HCT116 (cell line): ENCODE data around the gene CLDN5. TPM values are rescaled to one million over a fixed set of nuclear protein-coding genes. Genes with fewer than 3 reads are reported as not detected.

Experiments
- ATAC-seq: fragments of 200-7000 bp; cut with Tn5 transposase; 2 replicates; pipeline ENCODE4 v1.9.1; 2020; ENCODE audit warnings: mild to moderate bottlenecking, moderate library complexity
- BruUV-seq: library from RNA; stranded (reverse); fragments of 400-500 nt; replicated peaks from 2 replicates; lab custom pipeline; 2021; lab: Mats Ljungman, UMichigan
- CTCF ChIA-PET: fragments of 300-600 bp; sonication (Branson Sonifier 250); formaldehyde crosslinking; loops from one replicate; lab custom pipeline; 2021; ENCODE audit warnings: antibody characterized with exemption; lab: Charles Lee
- POLR2A ChIA-PET: fragments of 300-600, 350-600 bp; sonication (Branson Sonifier 250); formaldehyde crosslinking; loops from one replicate; lab custom pipeline; 2021; ENCODE audit warnings: antibody characterized with exemption; lab: Charles Lee
- RAD21 ChIA-PET, 2 experiments: fragments of 300-600 bp; sonication (Branson Sonifier 250); formaldehyde crosslinking; loops; one replicate each; lab custom pipeline; 2023; ENCODE audit warnings: low total read pairs in 2 of 2; ENCODE audit not compliant: uncharacterized antibody in 2 of 2, unreplicated experiment in 2 of 2, low non-redundant PET in 1 of 2; lab: Charles Lee
- DNase-seq: peaks from one replicate; pipeline ENCODE4 v3.0.0-alpha.2; 2010; ENCODE audit warnings: low read depth, low spot score
- H2AFZ ChIP-seq: fragments of 200-600 bp; shearing (Covaris generic), sonication (generic); 2 replicates; pipeline ENCODE4 v1.6.1; 2017; ENCODE audit warnings: low read depth, mixed run types, mixed read lengths, antibody characterized with exemption, low read length; ENCODE audit not compliant: poor library complexity, severe bottlenecking
- H3K27ac ChIP-seq: 2 replicates; pipeline ENCODE4 v1.5.1; 2012; ENCODE audit warnings: low read depth, low read length
- H3K27me3 ChIP-seq: fragments of 200-600 bp; sonication (generic); 2 replicates; pipeline ENCODE4 v1.6.1; 2016; ENCODE audit warnings: mixed run types, low read length, mixed read lengths; ENCODE audit not compliant: insufficient read depth
- H3K36me3 ChIP-seq, 2 experiments: fragments of 200-500 bp in 1 of 2; fragments of 200-600 bp in 1 of 2; sonication (Bioruptor generic) in 1 of 2; sonication (generic) in 1 of 2; 2 replicates each; pipeline versions ENCODE4 v1.5.1 to v1.6.1; 2014 to 2016; ENCODE audit warnings: low read length in 2 of 2, inconsistent platforms in 1 of 2, mixed read lengths in 1 of 2, mixed run types in 1 of 2; ENCODE audit not compliant: insufficient read depth in 2 of 2, control insufficient read depth in 1 of 2
- H3K4me1 ChIP-seq, 2 experiments: fragments of 200-600 bp in 1 of 2; sonication (generic) in 1 of 2; 2 replicates each; pipeline versions ENCODE4 v1.5.1 to v1.6.1; 2012 to 2017; ENCODE audit warnings: low read length in 2 of 2, inconsistent platforms in 1 of 2, mild to moderate bottlenecking in 1 of 2, mixed read lengths in 1 of 2, mixed run types in 1 of 2, moderate library complexity in 1 of 2; ENCODE audit not compliant: insufficient read depth in 2 of 2, control insufficient read depth in 1 of 2
- H3K4me2 ChIP-seq: fragments of 200-600 bp; sonication (generic); 2 replicates; pipeline ENCODE4 v1.6.1; 2017; ENCODE audit warnings: mixed run types, low read length, mixed read lengths
- H3K4me3 ChIP-seq, 2 experiments: fragments of 200-600 bp in 1 of 2; sonication (generic) in 1 of 2; replicated peaks in 1 of 2; 2 replicates each; pipeline ENCODE4 v1.5.1; 2011 to 2016; ENCODE audit warnings: low read length in 2 of 2, control low read depth in 1 of 2, low read depth in 1 of 2, mild to moderate bottlenecking in 1 of 2, mixed read lengths in 1 of 2, mixed run types in 1 of 2
- H3K79me2 ChIP-seq: fragments of 200-600 bp; sonication (generic); 2 replicates; pipeline ENCODE4 v1.6.1; 2017; ENCODE audit warnings: mild to moderate bottlenecking, mixed run types, low read length, moderate library complexity, mixed read lengths; ENCODE audit not compliant: insufficient read depth
- H3K9ac ChIP-seq: fragments of 200-600 bp; sonication (generic); 2 replicates; pipeline ENCODE4 v1.6.1; 2016; ENCODE audit warnings: low read length, mixed read lengths
- H3K9me2 ChIP-seq: fragments of 200-600 bp; sonication (generic), shearing (Covaris generic); 2 replicates; pipeline ENCODE4 v1.6.1; 2017; ENCODE audit warnings: mixed run types, mild to moderate bottlenecking, moderate library complexity; ENCODE audit not compliant: insufficient read depth
- H3K9me3 ChIP-seq, 2 experiments: fragments of 200-500 bp in 1 of 2; fragments of 200-600 bp in 1 of 2; sonication (Bioruptor generic) in 1 of 2; sonication (generic) in 1 of 2; 2 replicates each; pipeline ENCODE4 v1.6.1; 2014 to 2017; ENCODE audit warnings: low read length in 2 of 2, mixed read lengths in 2 of 2, inconsistent platforms in 1 of 2, low read depth in 1 of 2, mild to moderate bottlenecking in 1 of 2, mixed run types in 1 of 2, moderate library complexity in 1 of 2; ENCODE audit not compliant: control insufficient read depth in 1 of 2, insufficient read depth in 1 of 2
- H4K20me1 ChIP-seq: fragments of 200-600 bp; sonication (generic), shearing (Covaris generic); 2 replicates; pipeline ENCODE4 v1.6.1; 2017; ENCODE audit warnings: mixed run types, mild to moderate bottlenecking, moderate library complexity; ENCODE audit not compliant: insufficient read depth
- CBX3 ChIP-seq: IDR thresholded peaks from 2 replicates; pipeline ENCODE4 v1.6.1; 2012; ENCODE audit warnings: low read depth
- CEBPB ChIP-seq: IDR thresholded peaks from 2 replicates; pipeline ENCODE4 v1.6.1; 2012; ENCODE audit warnings: low read depth
- EGR1 ChIP-seq: IDR thresholded peaks from 2 replicates; pipeline ENCODE4 v1.6.1; 2012; ENCODE audit warnings: low read depth
- EZH2 ChIP-seq: fragments of 200-600 bp; sonication (generic); IDR thresholded peaks from 2 replicates; pipeline ENCODE4 v1.6.1; 2017; ENCODE audit warnings: antibody characterized with exemption, mixed run types
- FOSL1 ChIP-seq: IDR thresholded peaks from 2 replicates; pipeline ENCODE4 v1.6.1; 2012; ENCODE audit warnings: low read depth
- JUND ChIP-seq: IDR thresholded peaks from 2 replicates; pipeline ENCODE4 v1.6.1; 2012
- POLR2A ChIP-seq: IDR thresholded peaks from 2 replicates; pipeline ENCODE4 v1.7.0; 2011; ENCODE audit warnings: borderline replicate concordance; ENCODE audit not compliant: insufficient read depth, insufficient read length; ENCODE audit errors: extremely low read depth
- POLR2AphosphoS5 ChIP-seq: IDR thresholded peaks from 2 replicates; pipeline ENCODE4 v1.6.1; 2011; ENCODE audit warnings: mild to moderate bottlenecking, low read depth, low read length, moderate library complexity
- SIN3A ChIP-seq: IDR thresholded peaks from 2 replicates; pipeline ENCODE4 v1.6.1; 2012; ENCODE audit warnings: low read depth
- SP1 ChIP-seq: IDR thresholded peaks from 2 replicates; pipeline ENCODE4 v1.6.1; 2012; ENCODE audit warnings: low read depth
- SRF ChIP-seq: IDR thresholded peaks from 2 replicates; pipeline ENCODE4 v1.6.1; 2012; ENCODE audit warnings: low read depth
- TCF7L2 ChIP-seq: IDR thresholded peaks from 2 replicates; pipeline ENCODE4 v1.7.0; 2011; ENCODE audit warnings: borderline replicate concordance, inconsistent platforms; ENCODE audit not compliant: insufficient read depth, insufficient read length; ENCODE audit errors: extremely low read depth
- YY1 ChIP-seq: IDR thresholded peaks from 2 replicates; pipeline ENCODE4 v1.6.1; 2011; ENCODE audit warnings: low read length, low read depth, moderate library complexity, mild to moderate bottlenecking; ENCODE audit not compliant: insufficient replicate concordance; ENCODE audit errors: extremely low read depth
- ZFX ChIP-seq: fragments of 450-650 bp; IDR thresholded peaks from 2 replicates; pipeline ENCODE4 v1.6.1; 2017
- ZNF274 ChIP-seq: fragments of 200-500 bp; sonication (Bioruptor generic); IDR thresholded peaks from 2 replicates; pipeline ENCODE4 v1.6.1; 2014; ENCODE audit warnings: mild to moderate bottlenecking, low read depth, low read length, inconsistent platforms
- intact Hi-C: fragments of 100-400 bp; cut with micrococcal nuclease; formaldehyde crosslinking; loops from 2 replicates; pipeline ENCODE4 v1.10.0; 2022
- total RNA-seq: library from RNA; stranded (reverse); gene quantifications from one replicate; pipeline ENCODE4 v1.2.1, GENCODE V29; 2021; ENCODE audit not compliant: unreplicated experiment
- TF ChIP-seq, protein P1 (sequence below): IDR thresholded peaks from 2 replicates; pipeline ENCODE4 v1.6.1; 2012
- TF ChIP-seq, protein P2 (sequence below): IDR thresholded peaks from 2 replicates; pipeline ENCODE4 v1.6.1; 2011; ENCODE audit warnings: mild to moderate bottlenecking, low read length, moderate library complexity; ENCODE audit not compliant: insufficient replicate concordance; ENCODE audit errors: extremely low read depth
- TF ChIP-seq, protein P3 (sequence below): IDR thresholded peaks from 2 replicates; pipeline ENCODE4 v1.6.1; 2012; ENCODE audit warnings: low read depth

Gene CLDN5
- total RNA-seq, 1 experiment from 2014 or later: 0.32 TPM

DNA sequence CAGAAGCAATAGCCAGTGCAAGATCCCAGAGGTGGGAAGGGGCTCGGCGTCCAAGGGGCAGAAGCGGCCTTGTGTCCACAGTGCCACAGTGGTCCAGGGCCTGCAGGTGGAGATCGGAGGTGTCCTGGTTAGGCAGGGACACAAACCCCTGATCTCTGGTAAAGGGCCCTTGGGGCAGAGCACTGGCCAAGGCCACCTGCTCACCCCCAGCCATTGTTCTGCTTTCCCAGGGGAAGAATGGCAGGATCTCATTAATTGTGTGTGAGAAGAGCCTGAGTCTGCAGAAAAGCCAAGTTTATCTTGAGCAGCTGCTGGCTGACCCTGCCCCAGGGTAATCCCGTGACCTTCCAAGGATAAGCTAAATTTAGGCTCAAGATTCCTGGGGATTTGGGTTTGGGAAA, 3.1 kb upstream of the CLDN5 start (continued):
- TF ChIP-seq POLR2AphosphoS5: no peak
- TF ChIP-seq EZH2: no peak
- no peak for TF ChIP-seq EGR1
- TF ChIP-seq FOSL1: no peak
- no peak for TF ChIP-seq ZNF274
- no peak for TF ChIP-seq CBX3
- TF ChIP-seq CEBPB: no peak
- TF ChIP-seq YY1: no peak
- TF ChIP-seq, protein P1, sequence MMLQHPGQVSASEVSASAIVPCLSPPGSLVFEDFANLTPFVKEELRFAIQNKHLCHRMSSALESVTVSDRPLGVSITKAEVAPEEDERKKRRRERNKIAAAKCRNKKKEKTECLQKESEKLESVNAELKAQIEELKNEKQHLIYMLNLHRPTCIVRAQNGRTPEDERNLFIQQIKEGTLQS: no peak
- no peak for TF ChIP-seq POLR2A

DNA sequence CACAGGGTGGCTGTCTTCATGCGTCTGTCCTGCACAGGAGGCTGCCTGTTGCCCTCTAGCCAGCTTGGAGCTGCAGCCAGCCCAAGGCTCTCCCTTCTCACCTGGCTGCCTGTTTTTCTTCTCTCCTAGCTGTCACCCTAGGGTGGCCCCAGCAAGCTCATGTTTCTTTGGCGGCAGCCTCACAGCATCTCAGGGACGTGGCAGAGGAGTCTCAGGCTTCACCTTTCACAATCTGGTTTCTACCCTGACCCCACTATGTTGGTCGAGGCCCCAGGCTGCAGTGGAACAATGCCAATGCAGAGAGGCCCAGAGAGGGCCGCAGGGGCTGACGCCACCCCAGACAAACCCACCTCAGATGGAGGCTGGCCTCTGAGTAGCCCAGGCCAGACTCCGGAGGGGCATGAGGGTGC, 2.5 kb upstream of the CLDN5 start:
- Histone ChIP-seq H3K79me2 (no peaks in the 10 kb centered on the region), H3K27ac (no peak overlapping the region), H3K4me1 (peaks cover 0 to 5% of the 10 kb centered on the region in 2 experiments; a peak in 1 of 4 replicates), H3K36me3 (no peaks in the 10 kb centered on the region), H3K4me2 (no peak overlapping the region), H3K9me2 (no peaks in the 10 kb centered on the region), H4K20me1 (no peaks in the 10 kb centered on the region), H3K4me3 (no peak overlapping the region), H3K27me3 (no peaks in the 10 kb centered on the region), H3K9me3 (no peaks in the 10 kb centered on the region), H2AFZ (no peak overlapping the region), H3K9ac (no peak overlapping the region)
- DNase-seq (no peak), ATAC-seq (no peak)
- CTCF ChIA-PET: no interaction called here
- intact Hi-C loops: no loop called here
- TF ChIP-seq SIN3A: no peak
- no peak for TF ChIP-seq SRF
- TF ChIP-seq TCF7L2: no peak
- TF ChIP-seq, protein P2, sequence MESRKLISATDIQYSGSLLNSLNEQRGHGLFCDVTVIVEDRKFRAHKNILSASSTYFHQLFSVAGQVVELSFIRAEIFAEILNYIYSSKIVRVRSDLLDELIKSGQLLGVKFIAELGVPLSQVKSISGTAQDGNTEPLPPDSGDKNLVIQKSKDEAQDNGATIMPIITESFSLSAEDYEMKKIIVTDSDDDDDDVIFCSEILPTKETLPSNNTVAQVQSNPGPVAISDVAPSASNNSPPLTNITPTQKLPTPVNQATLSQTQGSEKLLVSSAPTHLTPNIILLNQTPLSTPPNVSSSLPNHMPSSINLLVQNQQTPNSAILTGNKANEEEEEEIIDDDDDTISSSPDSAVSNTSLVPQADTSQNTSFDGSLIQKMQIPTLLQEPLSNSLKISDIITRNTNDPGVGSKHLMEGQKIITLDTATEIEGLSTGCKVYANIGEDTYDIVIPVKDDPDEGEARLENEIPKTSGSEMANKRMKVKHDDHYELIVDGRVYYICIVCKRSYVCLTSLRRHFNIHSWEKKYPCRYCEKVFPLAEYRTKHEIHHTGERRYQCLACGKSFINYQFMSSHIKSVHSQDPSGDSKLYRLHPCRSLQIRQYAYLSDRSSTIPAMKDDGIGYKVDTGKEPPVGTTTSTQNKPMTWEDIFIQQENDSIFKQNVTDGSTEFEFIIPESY: no peak
- TF ChIP-seq EGR1: no peak
- no peak for TF ChIP-seq ZNF274
- TF ChIP-seq SP1: no peak
- TF ChIP-seq, protein P3, sequence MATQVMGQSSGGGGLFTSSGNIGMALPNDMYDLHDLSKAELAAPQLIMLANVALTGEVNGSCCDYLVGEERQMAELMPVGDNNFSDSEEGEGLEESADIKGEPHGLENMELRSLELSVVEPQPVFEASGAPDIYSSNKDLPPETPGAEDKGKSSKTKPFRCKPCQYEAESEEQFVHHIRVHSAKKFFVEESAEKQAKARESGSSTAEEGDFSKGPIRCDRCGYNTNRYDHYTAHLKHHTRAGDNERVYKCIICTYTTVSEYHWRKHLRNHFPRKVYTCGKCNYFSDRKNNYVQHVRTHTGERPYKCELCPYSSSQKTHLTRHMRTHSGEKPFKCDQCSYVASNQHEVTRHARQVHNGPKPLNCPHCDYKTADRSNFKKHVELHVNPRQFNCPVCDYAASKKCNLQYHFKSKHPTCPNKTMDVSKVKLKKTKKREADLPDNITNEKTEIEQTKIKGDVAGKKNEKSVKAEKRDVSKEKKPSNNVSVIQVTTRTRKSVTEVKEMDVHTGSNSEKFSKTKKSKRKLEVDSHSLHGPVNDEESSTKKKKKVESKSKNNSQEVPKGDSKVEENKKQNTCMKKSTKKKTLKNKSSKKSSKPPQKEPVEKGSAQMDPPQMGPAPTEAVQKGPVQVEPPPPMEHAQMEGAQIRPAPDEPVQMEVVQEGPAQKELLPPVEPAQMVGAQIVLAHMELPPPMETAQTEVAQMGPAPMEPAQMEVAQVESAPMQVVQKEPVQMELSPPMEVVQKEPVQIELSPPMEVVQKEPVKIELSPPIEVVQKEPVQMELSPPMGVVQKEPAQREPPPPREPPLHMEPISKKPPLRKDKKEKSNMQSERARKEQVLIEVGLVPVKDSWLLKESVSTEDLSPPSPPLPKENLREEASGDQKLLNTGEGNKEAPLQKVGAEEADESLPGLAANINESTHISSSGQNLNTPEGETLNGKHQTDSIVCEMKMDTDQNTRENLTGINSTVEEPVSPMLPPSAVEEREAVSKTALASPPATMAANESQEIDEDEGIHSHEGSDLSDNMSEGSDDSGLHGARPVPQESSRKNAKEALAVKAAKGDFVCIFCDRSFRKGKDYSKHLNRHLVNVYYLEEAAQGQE: no peak
- TF ChIP-seq JUND: no peak
- TF ChIP-seq, protein P1: no peak
- no peak for TF ChIP-seq ZFX
- no TSS peak for BruUV-seq
- RAD21 ChIA-PET: no interaction called here
- POLR2A ChIA-PET: no interaction called here
